Gastrocnemius medialis (tissue), 4 donors: Measurements from ENCODE around the gene CDKL5. TPM values are rescaled to one million over a fixed set of nuclear protein-coding genes. Genes with fewer than 3 reads are reported as not detected.

Source experiments
- ATAC-seq, 2 donors: fragments of 150-250 bp; one replicate each; pipeline ENCODE4 v1.9.1; 2016
- DNase-seq, 2 donors: peaks; one replicate each; pipeline ENCODE4 v3.0.0-alpha.2; 2019
- H3K27ac ChIP-seq, 4 donors: fragments of 200-600 bp; sonication (generic); 1 replicate in 1 of 4; 2 replicates in 3 of 4; pipeline ENCODE4 v1.5.1; 2016 to 2018; ENCODE audit warnings: mild to moderate bottlenecking in 2 of 4, moderate library complexity in 1 of 4
- H3K27me3 ChIP-seq, 3 donors: fragments of 200-600 bp; sonication (generic) in 2 of 3; 1 replicate in 1 of 3; 2 replicates in 2 of 3; pipeline versions ENCODE4 v1.5.1 to v1.6.0; 2016 to 2019; ENCODE audit warnings: mild to moderate bottlenecking in 1 of 3, moderate library complexity in 1 of 3
- H3K36me3 ChIP-seq, 2 donors: fragments of 200-600 bp; sonication (generic) in 1 of 2; one replicate each; pipeline ENCODE4 v1.5.1; 2017 to 2018
- H3K4me1 ChIP-seq, 2 donors: fragments of 200-600 bp; sonication (generic) in 1 of 2; one replicate each; pipeline ENCODE4 v1.5.1; 2016 to 2017; ENCODE audit warnings: mild to moderate bottlenecking in 2 of 2
- H3K4me3 ChIP-seq, 4 donors: fragments of 200-600 bp; sonication (generic) in 3 of 4; 1 replicate in 1 of 4; 2 replicates in 3 of 4; pipeline ENCODE4 v1.5.1; 2016 to 2019; ENCODE audit warnings: mild to moderate bottlenecking in 2 of 4
- H3K9me3 ChIP-seq, 3 donors: fragments of 200-600 bp; sonication (generic) in 2 of 3; 1 replicate in 1 of 3; 2 replicates in 2 of 3; pipeline ENCODE4 v1.5.1; 2016 to 2019
- CTCF ChIP-seq, 5 experiments: fragments of 450-650 bp in 3 of 5; fragments of 200-600 bp in 2 of 5; sonication (generic) in 2 of 5; IDR thresholded peaks in 4 of 5; conservative IDR thresholded peaks in 1 of 5; 1 replicate in 4 of 5; 2 replicates in 1 of 5; pipeline ENCODE4 v1.5.1; 2016 to 2019; ENCODE audit warnings: antibody characterized with exemption in 5 of 5, mild to moderate bottlenecking in 3 of 5, moderate library complexity in 3 of 5
- POLR2A ChIP-seq, 2 donors: fragments of 450-650 bp; IDR thresholded peaks; one replicate each; pipeline ENCODE4 v1.6.1; 2017; ENCODE audit warnings: antibody characterized with exemption in 2 of 2, mild to moderate bottlenecking in 2 of 2, moderate library complexity in 2 of 2
- in situ Hi-C, 4 donors: fragments of 200-750 bp; cut with MboI; loops; one replicate each; pipeline versions ENCODE4 v1.15.0 to v1.8.0; 2017; ENCODE audit warnings: low sequenced_read_pairs in 4 of 4
- intact Hi-C: fragments of 100-400 bp; cut with DNase I; formaldehyde crosslinking; loops from one replicate; pipeline ENCODE4 v1.15.1; 2023; ENCODE audit warnings: low total_unique reads
- total RNA-seq, 4 donors: library from RNA; depleted of rRNA; stranded (reverse); fragments of >200 nt; gene quantifications; one replicate each; pipeline versions ENCODE4 v1.1.0 to v1.2.3, GENCODE V29; 2016

Gene CDKL5
- total RNA-seq, 4 donors from 2014 or later = 1.5 to 3.0 (median 2.8) TPM

GRCh38 chrX:18613930-18614639 lies 188.7 kb downstream of the CDKL5 start:
- H3K27ac ChIP-seq = no peak overlapping the region
- H3K27me3 ChIP-seq = peaks cover 0 to 5% (median 0%) of the 10 kb centered on the region in 3 donors
- in situ Hi-C loops (no loop called here), intact Hi-C loops (no loop called here)
- H3K36me3 ChIP-seq = no peaks in the 10 kb centered on the region
- H3K9me3 ChIP-seq = no peaks in the 10 kb centered on the region
- ATAC-seq (no peak), DNase-seq (no peak)
- H3K4me1 ChIP-seq = no peaks in the 10 kb centered on the region
- TF ChIP-seq CTCF (IDR thresholded peaks at IDR 0.05 in 4 of 5, conservative IDR thresholded peaks at IDR 0.05 in 1 of 5) (no peak), POLR2A (IDR thresholded peaks at IDR 0.05) (no peak)
- no peak overlapping the region for H3K4me3 ChIP-seq

- no peak for TF ChIP-seq POLR2A (IDR thresholded peaks at IDR 0.05)
- no peak for TF ChIP-seq CTCF (IDR thresholded peaks at IDR 0.05 in 4 of 5, conservative IDR thresholded peaks at IDR 0.05 in 1 of 5)
- ATAC-seq (no peak), DNase-seq (no peak)
- in situ Hi-C loops (no loop called here), intact Hi-C loops (no loop called here)
- Histone ChIP-seq H3K36me3 (no peaks in the 10 kb centered on the region), H3K4me3 (no peak overlapping the region), H3K9me3 (no peaks in the 10 kb centered on the region), H3K4me1 (no peaks in the 10 kb centered on the region), H3K27ac (no peak overlapping the region), H3K27me3 (peaks cover 0 to 2% (median 0%) of the 10 kb centered on the region in 3 donors)
These were observed 191.4 kb downstream of the CDKL5 start for GRCh38 chrX:18616688-18617406.

GRCh38 chrX:18617407-18617750 lies 192.0 kb downstream of the CDKL5 start:
- intact Hi-C loops (no loop called here), in situ Hi-C loops (no loop called here)
- Histone ChIP-seq H3K27me3 (peaks cover 0 to 2% (median 0%) of the 10 kb centered on the region in 3 donors), H3K4me3 (no peak overlapping the region), H3K9me3 (no peaks in the 10 kb centered on the region), H3K4me1 (no peaks in the 10 kb centered on the region), H3K36me3 (no peaks in the 10 kb centered on the region), H3K27ac (no peak overlapping the region)
- TF ChIP-seq CTCF (IDR thresholded peaks at IDR 0.05 in 4 of 5, conservative IDR thresholded peaks at IDR 0.05 in 1 of 5) (no peak), POLR2A (IDR thresholded peaks at IDR 0.05) (no peak)
- no peak for DNase-seq
- ATAC-seq = no peak

GRCh38 chrX:18619288-18619687 lies 193.9 kb downstream of the CDKL5 start:
- DNase-seq = no peak
- no peaks in the 10 kb centered on the region for H3K36me3 ChIP-seq
- H3K4me1 ChIP-seq = no peaks in the 10 kb centered on the region
- no peak for ATAC-seq
- no peaks in the 10 kb centered on the region for H3K9me3 ChIP-seq
- H3K4me3 ChIP-seq = no peak overlapping the region
- H3K27me3 ChIP-seq = peaks cover 0 to 2% (median 0%) of the 10 kb centered on the region in 3 donors
- H3K27ac ChIP-seq = no peak overlapping the region
- intact Hi-C loops = no loop called here
- TF ChIP-seq POLR2A (IDR thresholded peaks at IDR 0.05) = no peak
- TF ChIP-seq CTCF (IDR thresholded peaks at IDR 0.05 in 4 of 5, conservative IDR thresholded peaks at IDR 0.05 in 1 of 5) = no peak
- in situ Hi-C loops = no loop called here
